HepG2 (cell line): ENCODE measurements around the gene POU6F1. TPM values are rescaled to one million over a fixed set of nuclear protein-coding genes. Genes with fewer than 3 reads are reported as not detected.

Experiments used
- ATAC-seq: fragments of 200-7000 bp; cut with Tn5 transposase; 3 replicates; pipeline ENCODE4 v1.9.1; 2020; ENCODE audit warnings: mild to moderate bottlenecking, moderate library complexity
- BruUV-seq: library from RNA; stranded (reverse); fragments of 400-500 nt; replicated peaks from 2 replicates; lab custom pipeline; 2021; lab: Mats Ljungman, UMichigan
- CTCF ChIA-PET: fragments of 300-600 bp; formaldehyde crosslinking; extraction: SDS; loops from one replicate; lab custom pipeline; 2021; ENCODE audit warnings: low total read pairs, inconsistent platforms, low intra/inter-chr PET ratio; lab: Yijun Ruan, JAX
- POLR2A ChIA-PET: fragments of 350-600 bp; sonication (Branson Sonifier 250); formaldehyde crosslinking; loops from one replicate; lab custom pipeline; 2020; ENCODE audit warnings: antibody characterized with exemption, inconsistent platforms; lab: Yijun Ruan, JAX
- DNase-seq: peaks from one replicate; pipeline ENCODE4 v3.0.0-alpha.2; 2015; ENCODE audit warnings: low spot score
- FAIRE-seq: peaks from 3 replicates; lab custom pipeline; 2011; peaks lifted over from hg19 to GRCh38; lab: Jason Lieb, UNC
- H2AFZ ChIP-seq: one replicate; pipeline ENCODE4 v1.6.1; 2011; ENCODE audit warnings: low read length, inconsistent platforms
- H3K27ac ChIP-seq: fragments of 300-600 bp; 3 replicates; pipeline ENCODE4 v1.8.0; 2011; ENCODE audit warnings: mixed run types, mild to moderate bottlenecking, mixed read lengths, low read length, inconsistent platforms; ENCODE audit not compliant: insufficient read depth; ENCODE audit errors: extremely low read length
- H3K27me3 ChIP-seq, 2 experiments: fragments of 200-600 bp in 1 of 2; 2 replicates in 1 of 2; 3 replicates in 1 of 2; pipeline versions ENCODE4 v1.6.0 to v1.8.0; 2011; ENCODE audit warnings: low read length in 2 of 2, mild to moderate bottlenecking in 2 of 2, moderate library complexity in 2 of 2, inconsistent platforms in 1 of 2; ENCODE audit not compliant: insufficient read depth in 2 of 2, control insufficient read depth in 1 of 2
- H3K36me3 ChIP-seq, 2 experiments: fragments of 200-600 bp in 1 of 2; replicated peaks in 1 of 2; 2 replicates in 1 of 2; 3 replicates in 1 of 2; pipeline versions ENCODE4 v1.5.1 to v1.8.0; 2011; ENCODE audit warnings: low read length in 2 of 2, inconsistent platforms in 1 of 2; ENCODE audit not compliant: insufficient read depth in 2 of 2, control insufficient read depth in 1 of 2
- H3K4me1 ChIP-seq: 2 replicates; pipeline ENCODE4 v1.5.1; 2012; ENCODE audit warnings: low read length, inconsistent platforms; ENCODE audit not compliant: insufficient read depth
- H3K4me2 ChIP-seq: 2 replicates; pipeline ENCODE4 v1.6.0; 2011; ENCODE audit warnings: low read depth, low read length, inconsistent platforms
- H3K4me3 ChIP-seq, 3 experiments: fragments of 200-600 bp in 1 of 3; sonication (generic), shearing (Covaris generic) in 1 of 3; replicated peaks in 1 of 3; 2 replicates each; pipeline ENCODE4 v1.5.1; 2011 to 2016; ENCODE audit warnings: low read length in 3 of 3, inconsistent platforms in 2 of 3, low read depth in 2 of 3, mild to moderate bottlenecking in 2 of 3, control low read depth in 1 of 3, mixed read lengths in 1 of 3; ENCODE audit not compliant: insufficient read depth in 1 of 3
- H3K79me2 ChIP-seq: one replicate; pipeline ENCODE4 v1.6.1; 2011; ENCODE audit warnings: low read length, inconsistent platforms; ENCODE audit not compliant: insufficient read depth
- H3K9ac ChIP-seq: 2 replicates; pipeline ENCODE4 v1.6.0; 2011; ENCODE audit warnings: mild to moderate bottlenecking, low read depth, low read length, inconsistent platforms; ENCODE audit not compliant: insufficient read depth
- H3K9me3 ChIP-seq: 2 replicates; pipeline ENCODE4 v1.5.1; 2012; ENCODE audit warnings: mild to moderate bottlenecking, low read length
- H4K20me1 ChIP-seq: 2 replicates; pipeline ENCODE4 v1.6.0; 2011; ENCODE audit warnings: inconsistent platforms, mild to moderate bottlenecking, low read length, moderate library complexity; ENCODE audit not compliant: insufficient read depth
- CREM ChIP-seq, 2 experiments: sonication (generic) in 1 of 2; formaldehyde crosslinking in 1 of 2; IDR thresholded peaks; 2 replicates each; pipeline versions ENCODE4 v1.4.0 to v1.6.1; 2016 to 2020; ENCODE audit warnings: antibody characterized with exemption in 1 of 2, mild to moderate bottlenecking in 1 of 2, missing genetic modification reagents in 1 of 2
- GATAD2A ChIP-seq: IDR thresholded peaks from 2 replicates; pipeline ENCODE4 v1.6.1; 2016
- GZF1 ChIP-seq: sonication (generic); formaldehyde crosslinking; IDR thresholded peaks from 2 replicates; pipeline ENCODE4 v1.5.1; 2020; ENCODE audit warnings: mild to moderate bottlenecking, missing genetic modification reagents
- NCOA2 ChIP-seq: sonication (generic); formaldehyde crosslinking; IDR thresholded peaks from 2 replicates; pipeline ENCODE4 v1.8.0; 2022; ENCODE audit warnings: inconsistent platforms
- SOX6 ChIP-seq, 2 experiments: fragments of 450-650 bp in 1 of 2; sonication (generic) in 1 of 2; formaldehyde crosslinking in 1 of 2; IDR thresholded peaks; 2 replicates each; pipeline versions ENCODE4 v1.4.0 to v1.6.1; 2017 to 2020; ENCODE audit warnings: antibody characterized with exemption in 1 of 2, mild to moderate bottlenecking in 1 of 2, missing genetic modification reagents in 1 of 2
- TCF7 ChIP-seq: sonication (generic); IDR thresholded peaks from 2 replicates; pipeline ENCODE4 v1.6.1; 2016; ENCODE audit warnings: antibody characterized with exemption, low read depth
- TFAP4 ChIP-seq: sonication (generic); IDR thresholded peaks from 2 replicates; pipeline ENCODE4 v1.6.1; 2016; ENCODE audit warnings: low read depth, borderline replicate concordance
- ZC3H4 ChIP-seq: sonication (generic); formaldehyde crosslinking; IDR thresholded peaks from 2 replicates; pipeline ENCODE4 v1.4.0; 2020; ENCODE audit warnings: missing genetic modification reagents, borderline replicate concordance
- ZNF180 ChIP-seq: sonication (generic); formaldehyde crosslinking; IDR thresholded peaks from 2 replicates; pipeline ENCODE4 v1.4.0; 2020; ENCODE audit warnings: low read depth, missing genetic modification reagents, borderline replicate concordance
- ZNF224 ChIP-seq: sonication (generic); formaldehyde crosslinking; IDR thresholded peaks from 2 replicates; pipeline ENCODE4 v1.5.0; 2020; ENCODE audit warnings: mild to moderate bottlenecking, missing genetic modification reagents
- ZNF264 ChIP-seq: sonication (generic); formaldehyde crosslinking; IDR thresholded peaks from 2 replicates; pipeline ENCODE4 v1.4.0; 2020; ENCODE audit warnings: missing genetic modification reagents
- ZNF629 ChIP-seq: sonication (generic); formaldehyde crosslinking; conservative IDR thresholded peaks from 2 replicates; pipeline ENCODE4 v1.5.0; 2020; ENCODE audit warnings: missing genetic modification reagents
- ZNF652 ChIP-seq: IDR thresholded peaks from 2 replicates; pipeline ENCODE4 v1.6.1; 2016; ENCODE audit warnings: low read depth, borderline replicate concordance
- ZNF790 ChIP-seq: sonication (generic); formaldehyde crosslinking; IDR thresholded peaks from 2 replicates; pipeline ENCODE4 v1.8.0; 2022; ENCODE audit warnings: missing genetic modification reagents, mild to moderate bottlenecking, borderline replicate concordance
- ZNF850 ChIP-seq: sonication (generic); formaldehyde crosslinking; conservative IDR thresholded peaks from 2 replicates; pipeline ENCODE4 v1.9.0; 2021; ENCODE audit warnings: mild to moderate bottlenecking, missing genetic modification reagents
- WGBS: methylation state at CpG from one replicate; pipeline ENCODE4 v1.1.6; 2017; ENCODE audit warnings: low lambda C conversion rate; 5-methylcytosine and 5-hydroxymethylcytosine counted together
- in situ Hi-C: cut with HindIII; loops from 2 replicates; pipeline ENCODE4 v1.10.0; 2017; ENCODE audit warnings: low pct_unique_long_range_greater_than_20kb; ENCODE audit not compliant: extremely low pct_ligation_motif_present
- intact Hi-C: fragments of 100-400 bp; cut with micrococcal nuclease; formaldehyde crosslinking; loops from one replicate; pipeline ENCODE4 v1.10.0; 2022; ENCODE audit not compliant: unreplicated experiment
- polyA plus RNA-seq, 8 experiments: library from polyadenylated mRNA; depleted of rRNA in 3 of 8; stranded (reverse) in 7 of 8; unstranded in 1 of 8; fragments of >200 nt; fragmentation: Illumina TruSeq in 4 of 8; extraction: Trizol in 4 of 8; gene quantifications; 2 replicates each; pipeline versions ENCODE4 v1.2.1 to v1.2.3, GENCODE V29; 2011 to 2016; ENCODE audit warnings: low read depth in 4 of 8, missing spikeins in 1 of 8, mixed read lengths in 1 of 8; ENCODE audit not compliant: insufficient read depth in 1 of 8
- total RNA-seq, 5 experiments: library from RNA; depleted of rRNA; stranded (reverse); fragments of >200 nt; fragmentation: Illumina TruSeq; extraction: Trizol; gene quantifications; 2 replicates each; pipeline ENCODE4 v1.2.3, GENCODE V29; 2016; ENCODE audit warnings: low read depth in 1 of 5

The POU6F1 gene
- total and polyA plus RNA-seq, 2 of the 13 experiments (the other 11 are each of a cell fraction or from before 2014, with no cell fraction given), result 0.48 to 0.51 TPM

- ChIA-PET POLR2A (interaction anchor here (0.8 to 1.7 kb wide), 3 partner anchors 13 to 27 kb away, joined by 3 to 5 read pairs (median 4); partner anchors contain the start of gene POU6F1), CTCF (no interaction called here)
- H4K20me1 ChIP-seq, result no peaks in the 10 kb centered on the region
- H3K9me3 ChIP-seq, result no peaks in the 10 kb centered on the region
- H3K4me1 ChIP-seq, result peaks cover 42% of the 10 kb centered on the region
- DNase-seq (no peak), FAIRE-seq (no peak), ATAC-seq (no peak)
- no peak overlapping the region for H2AFZ ChIP-seq
- no peaks in the 10 kb centered on the region for H3K79me2 ChIP-seq
- intact Hi-C loops, result no loop called here
- H3K4me2 ChIP-seq, result peak overlapping the region; percentile 77
- WGBS, result 50% methylated on average over 9 of the region's 10 CpGs
- TF ChIP-seq NCOA2 (CRISPR knock-in tag), result no peak
- peak; percentile 11; the same call in 1 of the 2 replicates for TF ChIP-seq ZNF264 (CRISPR knock-in tag)
- TF ChIP-seq ZNF652, result peak; percentile 68; the same call in 1 of the 2 replicates
- TF ChIP-seq ZC3H4 (CRISPR knock-in tag), result no peak
- H3K4me3 ChIP-seq, result peak overlapping the region; percentile 17 to 69 (median 44); a peak in 2 of 6 replicates
- in situ Hi-C loops, result no loop called here
- no peak overlapping the region for H3K9ac ChIP-seq
- no TSS peak for BruUV-seq
- H3K27ac ChIP-seq, result no peak overlapping the region
- no peaks in the 10 kb centered on the region for H3K36me3 ChIP-seq
- H3K27me3 ChIP-seq, result peaks cover 0 to 4% of the 10 kb centered on the region in 2 experiments; a peak in 1 of 5 replicates
Observed at GRCh38 chr12:51199366-51199945, 18.4 kb downstream of the POU6F1 start.

GRCh38 chr12:51198568-51199365 lies 19.1 kb downstream of the POU6F1 start:
- 1% methylated on average over 5 of the region's 16 CpGs for WGBS
- H3K9me3 ChIP-seq, result no peaks in the 10 kb centered on the region
- peak overlapping the region; percentile 77 for H3K4me2 ChIP-seq
- peak overlapping the region; percentile 17 to 69 (median 44); a peak in 5 of 6 replicates for H3K4me3 ChIP-seq
- ATAC-seq (peak; percentile 82), FAIRE-seq (peak; percentile 80), DNase-seq (peak; percentile 60)
- no peak overlapping the region for H2AFZ ChIP-seq
- peaks cover 0 to 4% of the 10 kb centered on the region in 2 experiments; a peak in 1 of 5 replicates for H3K27me3 ChIP-seq
- H3K79me2 ChIP-seq, result no peaks in the 10 kb centered on the region
- intact Hi-C loops (no loop called here), in situ Hi-C loops (no loop called here)
- peak overlapping the region; percentile 12 for H3K9ac ChIP-seq
- CTCF ChIA-PET, result no interaction called here
- H4K20me1 ChIP-seq, result no peaks in the 10 kb centered on the region
- H3K4me1 ChIP-seq, result peaks cover 35% of the 10 kb centered on the region
- POLR2A ChIA-PET, result interaction anchor here (1.1 to 1.7 kb wide), 3 partner anchors 13 to 27 kb away, joined by 3 to 4 read pairs (median 4); partner anchors contain the start of gene POU6F1
- BruUV-seq, result no TSS peak
- H3K27ac ChIP-seq, result no peak overlapping the region
- H3K36me3 ChIP-seq, result no peaks in the 10 kb centered on the region
- no peak for TF ChIP-seq ZNF629 (CRISPR knock-in tag)
- TF ChIP-seq ZNF224 (CRISPR knock-in tag), result no peak
- no peak for TF ChIP-seq SOX6 (IDR thresholded peaks at IDR 0.05)
- TF ChIP-seq SOX6 (CRISPR knock-in tag; IDR thresholded peaks at IDR 0.05), result peak; percentile 72
- no peak for TF ChIP-seq ZNF790 (CRISPR knock-in tag)
- TF ChIP-seq GZF1 (CRISPR knock-in tag), result no peak
- peak; percentile 77 for TF ChIP-seq TFAP4
- no peak for TF ChIP-seq ZNF180 (CRISPR knock-in tag)
- TF ChIP-seq ZNF850 (CRISPR knock-in tag), result no peak
- peak; percentile 3; the same call in 1 of the 2 replicates for TF ChIP-seq ZNF264 (CRISPR knock-in tag)
- TF ChIP-seq GATAD2A (CRISPR knock-in tag), result peak; percentile 50
- TF ChIP-seq TCF7, result peak; percentile 53; the same call in 1 of the 2 replicates
- no peak for TF ChIP-seq CREM (IDR thresholded peaks at IDR 0.05)
- no peak for TF ChIP-seq CREM (CRISPR knock-in tag; IDR thresholded peaks at IDR 0.05)
